ENCODE data around the gene DNAJB13.

Gene DNAJB13

DNA sequence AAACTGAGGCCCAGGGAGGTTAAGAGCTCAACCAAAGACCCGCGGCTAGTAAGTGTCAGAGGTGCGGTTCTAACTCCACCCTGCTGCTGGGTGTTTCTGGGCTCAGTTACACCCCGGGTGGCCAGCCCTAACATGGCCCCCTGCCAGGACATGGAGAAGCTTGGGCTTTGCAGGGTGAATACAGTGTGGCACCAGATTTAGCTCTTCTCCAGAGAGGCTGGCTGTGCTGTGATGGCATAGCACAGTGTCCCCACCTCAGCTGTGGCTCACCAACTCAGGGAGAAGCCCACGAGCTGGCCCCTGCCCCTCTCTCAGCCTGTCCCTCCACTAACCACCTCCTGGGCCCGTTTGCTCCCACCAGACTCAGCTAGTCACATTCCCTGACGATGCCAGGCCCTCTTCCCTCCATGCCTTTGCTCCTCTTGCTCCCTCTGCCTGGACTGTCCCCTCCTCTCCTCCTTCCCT is 51.0 kb downstream of the DNAJB13 start:
- DNase-seq = no peak

GRCh38 chr11:74002832-74003231 is 52.0 kb downstream of the DNAJB13 start:
- DNase-seq = no peak

- no peak for DNase-seq
These were observed 53.3 kb downstream of the DNAJB13 start for GRCh38 chr11:74004046-74004695.

DNA sequence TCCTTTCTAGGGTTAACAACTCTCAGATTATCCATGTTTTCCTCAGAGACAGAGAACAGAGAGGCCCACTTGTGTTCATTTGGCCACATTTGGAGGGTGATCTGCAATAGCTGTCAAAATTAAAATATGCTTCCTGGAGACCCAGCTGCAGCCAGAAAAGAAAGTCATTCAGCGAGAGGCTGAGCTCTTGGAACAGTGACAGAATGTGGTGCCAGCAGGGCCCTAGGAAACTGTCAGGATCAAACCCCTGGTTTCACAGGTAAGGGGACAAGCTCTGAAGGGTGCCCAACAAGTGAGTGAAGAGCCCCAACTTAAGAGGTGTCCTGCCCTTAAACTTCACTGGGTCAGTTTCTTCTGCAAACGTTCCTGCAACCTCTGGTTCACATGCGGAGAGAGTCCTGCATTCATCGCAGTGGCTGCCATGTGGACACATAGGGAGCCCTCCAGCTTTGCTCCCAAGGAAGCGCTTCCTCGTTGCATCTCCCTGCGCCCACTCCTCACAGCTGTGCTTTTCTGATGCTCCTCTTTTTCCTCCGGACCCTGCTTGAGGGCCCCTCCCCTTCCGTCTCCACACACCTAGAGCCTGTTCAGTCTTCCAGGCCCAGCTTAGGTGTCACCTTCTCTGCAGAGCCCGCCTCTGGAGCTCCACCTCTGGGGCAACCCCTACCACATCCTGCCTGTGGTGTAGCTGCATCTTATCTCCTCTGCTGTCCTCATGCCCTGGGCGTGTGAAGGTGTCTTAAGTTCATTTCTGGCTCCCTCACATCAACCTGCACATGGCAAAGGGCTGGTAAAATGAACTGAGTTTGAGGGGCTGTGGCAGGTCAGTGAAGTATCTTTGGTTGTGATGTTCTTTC is 54.2 kb downstream of the DNAJB13 start:
- DNase-seq = peak; percentile 90

- no peak for DNase-seq
These were observed 55.1 kb downstream of the DNAJB13 start for GRCh38 chr11:74005721-74006517.

DNA sequence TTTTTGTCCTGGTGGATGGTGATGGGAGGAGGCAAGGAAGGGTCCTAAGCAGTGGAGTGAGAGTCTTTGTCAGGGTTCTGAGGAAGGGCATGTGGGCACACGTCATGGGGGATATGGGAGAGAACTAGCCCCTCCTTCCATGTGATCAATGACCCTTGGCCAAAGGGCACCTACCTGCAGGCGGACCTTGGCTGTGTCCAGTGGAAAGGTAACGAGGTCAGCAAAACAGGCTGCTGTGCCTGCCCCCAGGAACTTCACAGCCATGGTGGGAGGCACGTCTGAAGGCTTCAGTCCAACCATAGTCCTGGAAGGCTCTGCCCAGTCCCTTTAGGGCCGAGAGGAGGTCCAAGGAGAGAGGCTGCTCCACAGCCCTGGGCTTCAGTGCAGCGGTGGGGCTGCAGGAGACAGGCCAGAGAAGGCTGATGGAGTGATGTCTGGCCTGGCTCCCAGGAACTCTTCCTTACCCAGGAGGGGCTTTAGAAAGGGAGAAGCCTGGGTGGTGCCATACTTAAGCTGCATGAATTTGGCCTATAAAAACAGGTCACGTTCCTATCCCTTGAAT is 56.0 kb downstream of the DNAJB13 start:
- DNase-seq = no peak

DNA sequence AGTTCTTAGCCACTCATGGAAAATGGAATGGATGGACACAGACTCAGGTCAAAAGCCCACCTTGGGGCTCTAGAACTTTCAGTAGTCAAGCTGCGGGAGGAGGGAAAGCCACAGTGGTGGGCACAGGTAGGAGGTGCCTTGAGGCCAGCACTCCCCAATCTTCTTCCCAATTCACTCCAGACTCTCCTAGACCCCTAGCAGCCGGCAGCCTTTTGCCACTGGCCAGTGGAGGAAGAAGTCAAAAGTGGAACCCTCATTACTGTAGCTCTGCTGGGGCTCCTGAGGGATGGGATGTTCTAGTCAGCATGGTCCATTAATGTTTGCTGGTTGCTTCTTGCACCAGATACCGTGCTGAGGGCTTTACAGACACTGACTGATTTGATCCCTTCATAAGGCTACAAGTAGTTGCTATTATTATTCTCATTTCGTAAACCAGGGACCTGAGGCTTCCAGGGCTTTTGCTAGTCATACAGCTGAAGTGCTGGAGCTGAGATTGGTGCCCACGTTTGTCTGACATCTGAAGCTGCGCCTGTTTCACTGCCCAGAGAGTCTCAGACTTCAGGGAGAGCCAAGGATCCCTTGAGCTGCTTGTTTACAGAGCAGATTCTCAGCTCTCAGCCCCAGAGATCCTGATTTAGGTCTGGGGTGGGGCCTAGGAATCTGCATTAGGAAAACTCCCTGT is 57.0 kb downstream of the DNAJB13 start:
- no peak for DNase-seq

DNA sequence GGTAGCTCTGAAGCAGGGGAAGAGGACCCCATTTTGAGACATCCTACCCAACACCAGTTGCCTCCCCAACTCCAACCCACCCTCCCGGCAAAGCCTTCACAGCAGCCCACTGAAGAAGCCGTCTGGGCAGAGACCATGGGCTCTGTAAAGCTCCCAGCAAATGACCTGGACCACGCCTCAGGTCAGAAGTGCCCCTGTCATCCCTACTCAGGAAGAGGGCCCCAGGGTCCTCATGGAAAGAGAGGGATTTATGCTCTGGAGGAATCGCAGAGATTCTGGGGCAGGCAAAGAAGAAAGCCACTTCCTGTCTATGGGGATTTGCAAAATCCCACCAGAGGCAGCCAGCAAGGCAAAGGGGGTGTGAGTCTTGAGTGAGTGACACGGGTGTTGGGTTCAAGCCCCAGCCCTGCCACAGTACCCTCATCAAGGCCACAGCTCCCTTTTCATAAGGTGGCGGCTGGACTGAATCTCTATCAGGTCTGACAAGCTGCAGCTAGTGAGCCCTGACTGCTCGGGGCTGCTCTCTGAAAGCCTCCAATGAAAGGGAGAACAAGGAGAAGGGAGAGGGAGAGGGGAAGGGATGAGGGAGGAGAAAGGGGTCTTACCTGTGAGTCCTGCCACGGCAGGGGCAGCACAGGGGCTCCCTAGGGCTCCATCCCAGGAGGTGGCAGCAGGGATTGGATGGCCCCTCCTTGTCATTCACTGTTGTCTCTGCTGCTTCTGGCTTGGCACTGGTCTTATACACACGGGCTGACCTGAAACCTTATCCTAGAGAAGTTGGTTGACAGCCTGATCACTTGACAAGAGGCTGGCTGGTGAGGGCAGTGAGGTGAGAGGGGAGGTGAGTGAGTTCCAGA is 57.8 kb downstream of the DNAJB13 start, which contains the start of gene UCP3:
UCP3 (minus strand) TSS at position 713 of the 857 bp plus-strand sequence. CDS start 2,043 bp downstream, outside the sequence.
- DNase-seq = no peak

DNA sequence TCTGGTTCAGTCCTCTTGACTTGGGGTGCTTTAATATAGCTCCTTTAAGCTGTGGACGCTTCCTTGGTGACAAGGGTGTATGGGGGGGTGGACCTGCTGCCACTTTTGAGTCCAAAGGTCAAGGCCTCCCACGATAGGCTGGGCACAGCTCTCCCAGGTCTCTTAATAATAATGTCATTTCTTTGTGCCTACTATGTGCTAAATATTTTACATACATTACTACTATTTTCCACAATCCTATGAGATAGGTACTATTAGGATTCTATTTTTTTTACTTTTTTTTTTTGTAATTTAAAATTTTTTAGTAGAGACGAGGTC is 58.4 kb downstream of the DNAJB13 start:
- no peak for DNase-seq

- no peak for DNase-seq
These were observed 59.0 kb downstream of the DNAJB13 start for GRCh38 chr11:74009675-74010305.

DNA sequence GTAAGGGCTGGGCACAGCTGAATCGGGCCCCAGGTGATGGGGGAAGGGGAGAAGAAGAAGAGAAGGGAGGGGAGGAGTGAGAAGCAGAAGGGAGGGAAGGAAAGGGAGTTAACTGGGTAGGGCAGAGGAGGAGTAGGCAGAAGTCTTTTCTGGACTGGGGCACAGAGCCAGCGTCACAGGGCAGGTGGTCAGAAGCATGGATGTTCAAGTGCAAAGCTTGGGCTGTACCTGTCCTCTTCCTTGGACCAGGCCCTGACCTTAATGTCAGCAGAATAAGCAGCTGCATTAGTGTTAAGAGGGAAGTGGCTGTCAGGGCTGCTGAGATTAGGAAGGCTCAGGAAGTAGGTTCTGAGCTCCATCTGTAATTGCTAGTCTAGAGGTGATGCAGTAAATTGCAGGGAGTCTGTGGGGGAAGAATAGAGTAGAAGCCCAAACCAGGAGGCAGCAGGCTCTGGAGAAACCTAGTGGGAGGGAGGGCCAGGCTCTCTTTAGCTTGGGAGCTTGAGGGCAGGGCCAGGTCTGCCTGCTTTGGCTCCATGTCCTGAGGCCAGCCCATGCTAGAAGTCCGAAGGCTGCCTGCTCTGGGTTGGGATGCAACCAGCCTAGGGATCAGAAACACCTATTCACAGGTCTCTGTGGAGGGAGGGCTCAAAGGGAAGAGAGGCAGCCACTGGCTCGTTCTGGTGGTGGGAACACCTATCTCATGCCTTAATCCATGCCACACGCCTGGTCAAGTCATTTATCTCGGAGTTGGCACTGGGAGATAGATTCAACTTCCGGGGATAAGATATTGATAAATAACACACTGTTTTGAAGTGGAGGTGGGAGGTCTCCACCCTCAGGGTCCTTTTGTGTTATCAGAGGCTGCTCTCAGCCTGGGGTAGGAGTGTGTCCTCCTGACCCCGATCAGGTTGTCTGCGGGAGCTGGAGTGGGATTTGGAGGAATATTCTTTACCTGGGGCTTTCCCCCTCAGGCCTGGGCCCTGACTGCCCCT is 59.8 kb downstream of the DNAJB13 start:
- DNase-seq = no peak

- peak; percentile 75 for DNase-seq
These were observed 60.7 kb downstream of the DNAJB13 start for GRCh38 chr11:74011360-74012073.

DNA sequence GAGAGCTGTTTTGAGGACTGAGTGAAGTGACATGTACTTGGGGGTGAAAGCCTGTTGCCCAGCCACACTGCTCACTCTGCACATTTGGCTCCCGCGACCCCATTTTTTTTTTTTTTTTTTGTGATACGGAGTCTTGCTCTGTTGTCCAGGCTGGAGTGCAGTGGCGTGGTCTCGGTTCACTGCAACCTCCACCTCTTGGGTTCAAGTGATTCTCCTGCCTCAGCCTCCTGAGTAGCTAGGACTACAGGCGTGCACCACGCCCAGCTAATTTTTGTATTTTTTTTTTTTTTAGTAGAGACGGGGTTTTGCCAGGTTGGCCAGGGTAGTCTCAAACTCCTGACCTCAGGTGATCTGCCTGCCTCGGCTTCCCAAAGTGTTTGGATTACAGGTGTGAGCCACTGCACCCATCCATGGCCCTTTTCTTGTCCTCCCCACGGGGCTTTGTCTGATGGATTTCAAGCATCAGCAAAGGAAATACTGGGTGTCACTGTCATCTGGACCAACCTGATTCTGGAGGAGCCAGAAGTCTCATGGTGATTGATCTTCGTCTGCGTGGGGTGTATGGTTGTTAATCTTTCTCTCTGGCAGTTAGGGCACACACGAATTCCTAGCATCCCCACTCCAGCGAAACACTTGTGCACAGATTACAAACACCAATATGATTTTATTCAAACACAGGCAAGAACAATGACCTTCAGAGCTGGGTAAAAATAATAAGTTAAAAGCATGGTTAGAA is 61.4 kb downstream of the DNAJB13 start:
- peak; percentile 47 for DNase-seq

DNA sequence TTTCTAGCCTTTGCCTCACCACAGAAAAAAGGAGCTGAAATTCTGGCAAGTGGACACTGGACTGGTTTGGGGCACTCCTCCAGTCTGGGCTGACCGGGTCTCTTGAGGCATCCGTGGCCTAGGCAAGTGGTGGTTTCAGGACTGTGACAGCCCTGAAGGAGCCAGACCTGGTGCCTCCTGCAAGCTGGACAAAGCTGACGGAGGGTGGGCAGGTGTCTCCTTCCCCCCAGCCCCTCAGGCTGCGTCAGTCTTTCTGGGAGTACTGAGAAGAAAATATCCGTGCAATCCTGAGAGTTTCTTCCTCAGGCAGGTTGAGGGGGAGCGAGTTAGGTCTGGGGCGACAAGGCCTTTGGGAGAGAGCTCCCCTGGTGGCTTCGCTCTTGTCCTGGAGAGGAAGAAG is 62.3 kb downstream of the DNAJB13 start:
- no peak for DNase-seq

GRCh38 chr11:74014880-74015279 is 64.1 kb downstream of the DNAJB13 start:
- DNase-seq = no peak

DNA sequence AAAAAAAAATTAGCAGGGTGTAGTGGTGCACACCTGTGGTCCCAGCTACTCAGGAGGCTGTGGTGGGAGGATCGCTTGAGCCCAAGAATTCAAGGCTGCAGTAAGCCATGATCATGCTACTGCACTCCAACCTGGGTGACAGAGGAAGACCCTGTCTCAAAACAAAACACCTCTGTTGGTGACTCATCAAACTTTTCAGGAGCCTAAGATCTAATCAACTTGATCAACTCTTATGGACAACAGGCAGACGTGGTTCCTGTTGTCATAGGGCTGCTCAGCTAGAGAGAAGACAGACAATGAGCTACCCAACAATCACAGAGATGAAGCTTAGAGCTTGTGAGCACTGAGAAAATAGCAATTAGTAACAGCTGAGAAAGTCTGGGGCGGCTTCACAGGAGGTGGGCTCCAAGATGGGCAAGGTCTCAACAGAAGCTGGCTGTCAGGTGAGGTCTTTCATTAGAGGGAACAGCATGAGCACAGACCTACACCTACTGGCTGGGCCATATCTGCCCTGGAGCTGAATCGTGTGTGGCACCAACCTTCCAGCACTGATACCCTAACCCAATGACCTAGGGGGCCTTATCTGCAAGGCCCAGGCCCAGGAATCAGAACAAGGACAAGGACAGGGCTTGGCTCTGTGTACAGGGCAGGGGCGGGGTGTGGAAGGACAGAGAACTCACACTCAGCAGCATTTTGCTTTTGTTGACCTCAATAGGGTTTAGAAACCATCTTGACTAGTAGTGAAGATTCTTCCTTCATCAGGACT is 65.3 kb downstream of the DNAJB13 start:
- no peak for DNase-seq

DNA sequence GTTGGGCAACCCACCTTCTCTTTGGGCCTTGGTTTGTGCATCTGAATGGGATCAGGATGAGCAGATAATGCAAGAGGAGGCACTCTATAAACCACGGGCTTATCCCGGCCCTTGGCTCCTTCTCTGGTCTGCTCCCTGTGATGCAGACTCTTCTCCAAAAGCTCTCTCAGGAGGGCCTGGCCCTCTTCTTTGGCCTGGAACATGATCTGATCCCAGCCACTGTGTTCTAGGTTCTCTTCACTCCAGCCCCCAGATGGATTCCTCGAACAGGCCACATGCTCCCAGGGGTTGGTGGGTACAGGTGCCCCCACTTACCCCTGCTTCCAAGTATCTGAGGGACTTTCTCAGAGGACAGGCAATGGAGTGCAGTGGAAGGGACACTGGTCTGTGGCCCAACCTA is 66.8 kb downstream of the DNAJB13 start:
- no peak for DNase-seq

Data from CD4-positive, alpha-beta T cell treated with Interleukin-15 for 1 hour (primary cell).